Measurements from ENCODE around the gene LAIR1.

- TF ChIP-seq FOXM1 (IDR thresholded peaks at IDR 0.05; ENCODE audit: borderline replicate concordance) (no peak), SUZ12 (IDR thresholded peaks at IDR 0.05) (no peak)
These were observed 27.4 kb upstream of the LAIR1 start for GRCh38 chr19:54392105-54392504.
